Measurements from ENCODE around the gene HLA-DOA.

The HLA-DOA gene

GRCh38 chr6:33014841-33015634, 5.6 kb upstream of the HLA-DOA start:
- peaks cover 10% of the 10 kb centered on the region for H3K4me1 ChIP-seq (ENCODE audit: control insufficient read depth, insufficient read depth, low read length)
- no peak overlapping the region for H3K9ac ChIP-seq (ENCODE audit: low read depth, low read length)
- no peak overlapping the region for H3K4me3 ChIP-seq (ENCODE audit: low read depth, low read length)
- H3K9me3 ChIP-seq (ENCODE audit: control insufficient read depth, insufficient read depth, low read length): no peaks in the 10 kb centered on the region
- no peaks in the 10 kb centered on the region for H3K27me3 ChIP-seq (ENCODE audit: control insufficient read depth, insufficient read depth, low read length)
- H3K36me3 ChIP-seq (ENCODE audit: control insufficient read depth, insufficient read depth, low read length): no peaks in the 10 kb centered on the region

GRCh38 chr6:33013608-33014007, 4.2 kb upstream of the HLA-DOA start:
- Histone ChIP-seq H3K9me3 (ENCODE audit: control insufficient read depth, insufficient read depth, low read length) (no peaks in the 10 kb centered on the region), H3K4me3 (ENCODE audit: low read depth, low read length) (no peak overlapping the region), H3K27me3 (ENCODE audit: control insufficient read depth, insufficient read depth, low read length) (no peaks in the 10 kb centered on the region), H3K4me1 (ENCODE audit: control insufficient read depth, insufficient read depth, low read length) (peaks cover 10% of the 10 kb centered on the region), H3K9ac (ENCODE audit: low read depth, low read length) (no peak overlapping the region), H3K36me3 (ENCODE audit: control insufficient read depth, insufficient read depth, low read length) (no peaks in the 10 kb centered on the region)

- Histone ChIP-seq H3K4me1 (ENCODE audit: control insufficient read depth, insufficient read depth, low read length) (peaks cover 10% of the 10 kb centered on the region), H3K36me3 (ENCODE audit: control insufficient read depth, insufficient read depth, low read length) (peaks cover 5% of the 10 kb centered on the region), H3K9me3 (ENCODE audit: control insufficient read depth, insufficient read depth, low read length) (no peaks in the 10 kb centered on the region), H3K4me3 (ENCODE audit: low read depth, low read length) (peak overlapping the region; percentile 86), H3K27me3 (ENCODE audit: control insufficient read depth, insufficient read depth, low read length) (no peaks in the 10 kb centered on the region), H3K9ac (ENCODE audit: low read depth, low read length) (no peak overlapping the region)
Measured at GRCh38 chr6:33010356-33010755, 965 bp upstream of the HLA-DOA start.

- Histone ChIP-seq H3K4me1 (ENCODE audit: control insufficient read depth, insufficient read depth, low read length) (peaks cover 10% of the 10 kb centered on the region), H3K9me3 (ENCODE audit: control insufficient read depth, insufficient read depth, low read length) (no peaks in the 10 kb centered on the region), H3K27me3 (ENCODE audit: control insufficient read depth, insufficient read depth, low read length) (no peaks in the 10 kb centered on the region), H3K9ac (ENCODE audit: low read depth, low read length) (no peak overlapping the region), H3K4me3 (ENCODE audit: low read depth, low read length) (no peak overlapping the region), H3K36me3 (ENCODE audit: control insufficient read depth, insufficient read depth, low read length) (peaks cover 5% of the 10 kb centered on the region)
Measured at GRCh38 chr6:33007831-33008400, 1.5 kb downstream of the HLA-DOA start.

GRCh38 chr6:33004940-33005339, 4.5 kb downstream of the HLA-DOA start:
- no peaks in the 10 kb centered on the region for H3K9me3 ChIP-seq (ENCODE audit: control insufficient read depth, insufficient read depth, low read length)
- H3K9ac ChIP-seq (ENCODE audit: low read depth, low read length): no peak overlapping the region
- H3K4me1 ChIP-seq (ENCODE audit: control insufficient read depth, insufficient read depth, low read length): no peaks in the 10 kb centered on the region
- peaks cover 5% of the 10 kb centered on the region for H3K36me3 ChIP-seq (ENCODE audit: control insufficient read depth, insufficient read depth, low read length)
- peaks cover 4% of the 10 kb centered on the region for H3K27me3 ChIP-seq (ENCODE audit: control insufficient read depth, insufficient read depth, low read length)
- H3K4me3 ChIP-seq (ENCODE audit: low read depth, low read length): no peak overlapping the region

- no peaks in the 10 kb centered on the region for H3K9me3 ChIP-seq (ENCODE audit: control insufficient read depth, insufficient read depth, low read length)
- no peaks in the 10 kb centered on the region for H3K4me1 ChIP-seq (ENCODE audit: control insufficient read depth, insufficient read depth, low read length)
- H3K36me3 ChIP-seq (ENCODE audit: control insufficient read depth, insufficient read depth, low read length): no peaks in the 10 kb centered on the region
- no peak overlapping the region for H3K9ac ChIP-seq (ENCODE audit: low read depth, low read length)
- H3K27me3 ChIP-seq (ENCODE audit: control insufficient read depth, insufficient read depth, low read length): peaks cover 4% of the 10 kb centered on the region
- no peak overlapping the region for H3K4me3 ChIP-seq (ENCODE audit: low read depth, low read length)
Measured at GRCh38 chr6:33001685-33002084, 7.7 kb downstream of the HLA-DOA start.

GRCh38 chr6:33000055-33000454, 9.3 kb downstream of the HLA-DOA start:
- Histone ChIP-seq H3K27me3 (ENCODE audit: control insufficient read depth, insufficient read depth, low read length) (peaks cover 4% of the 10 kb centered on the region), H3K4me3 (ENCODE audit: low read depth, low read length) (no peak overlapping the region), H3K9ac (ENCODE audit: low read depth, low read length) (no peak overlapping the region), H3K36me3 (ENCODE audit: control insufficient read depth, insufficient read depth, low read length) (no peaks in the 10 kb centered on the region), H3K4me1 (ENCODE audit: control insufficient read depth, insufficient read depth, low read length) (no peaks in the 10 kb centered on the region), H3K9me3 (ENCODE audit: control insufficient read depth, insufficient read depth, low read length) (no peaks in the 10 kb centered on the region)

GRCh38 chr6:32995448-32995847, 13.9 kb downstream of the HLA-DOA start:
- Histone ChIP-seq H3K27me3 (ENCODE audit: control insufficient read depth, insufficient read depth, low read length) (peaks cover under 1% of the 10 kb centered on the region), H3K9me3 (ENCODE audit: control insufficient read depth, insufficient read depth, low read length) (no peaks in the 10 kb centered on the region), H3K36me3 (ENCODE audit: control insufficient read depth, insufficient read depth, low read length) (no peaks in the 10 kb centered on the region), H3K4me1 (ENCODE audit: control insufficient read depth, insufficient read depth, low read length) (no peaks in the 10 kb centered on the region), H3K9ac (ENCODE audit: low read depth, low read length) (no peak overlapping the region), H3K4me3 (ENCODE audit: low read depth, low read length) (no peak overlapping the region)

GRCh38 chr6:32993363-32993973, 15.9 kb downstream of the HLA-DOA start:
- Histone ChIP-seq H3K36me3 (ENCODE audit: control insufficient read depth, insufficient read depth, low read length) (no peaks in the 10 kb centered on the region), H3K4me1 (ENCODE audit: control insufficient read depth, insufficient read depth, low read length) (peaks cover under 1% of the 10 kb centered on the region), H3K9me3 (ENCODE audit: control insufficient read depth, insufficient read depth, low read length) (no peaks in the 10 kb centered on the region), H3K4me3 (ENCODE audit: low read depth, low read length) (no peak overlapping the region), H3K27me3 (ENCODE audit: control insufficient read depth, insufficient read depth, low read length) (no peaks in the 10 kb centered on the region), H3K9ac (ENCODE audit: low read depth, low read length) (no peak overlapping the region)

GRCh38 chr6:32991972-32992371, 17.4 kb downstream of the HLA-DOA start:
- Histone ChIP-seq H3K9me3 (ENCODE audit: control insufficient read depth, insufficient read depth, low read length) (no peaks in the 10 kb centered on the region), H3K4me3 (ENCODE audit: low read depth, low read length) (no peak overlapping the region), H3K27me3 (ENCODE audit: control insufficient read depth, insufficient read depth, low read length) (no peaks in the 10 kb centered on the region), H3K9ac (ENCODE audit: low read depth, low read length) (no peak overlapping the region), H3K4me1 (ENCODE audit: control insufficient read depth, insufficient read depth, low read length) (peaks cover 6% of the 10 kb centered on the region), H3K36me3 (ENCODE audit: control insufficient read depth, insufficient read depth, low read length) (no peaks in the 10 kb centered on the region)

- H3K4me1 ChIP-seq (ENCODE audit: control insufficient read depth, insufficient read depth, low read length): peaks cover 8% of the 10 kb centered on the region
- no peaks in the 10 kb centered on the region for H3K27me3 ChIP-seq (ENCODE audit: control insufficient read depth, insufficient read depth, low read length)
- H3K36me3 ChIP-seq (ENCODE audit: control insufficient read depth, insufficient read depth, low read length): no peaks in the 10 kb centered on the region
Measured at GRCh38 chr6:32989368-32989767, 20.0 kb downstream of the HLA-DOA start.

More at GRCh38 chr6:32989368-32989767, 20.0 kb downstream of the HLA-DOA start:
- Histone ChIP-seq H3K9ac (ENCODE audit: low read depth, low read length) (no peak overlapping the region), H3K4me3 (ENCODE audit: low read depth, low read length) (no peak overlapping the region), H3K9me3 (ENCODE audit: control insufficient read depth, insufficient read depth, low read length) (no peaks in the 10 kb centered on the region)

Measured in iPS-15b (cell line).